Neuronal stem cell (in vitro differentiated cells): Measurements from ENCODE around the gene PTPN18. TPM values are rescaled to one million over a fixed set of nuclear protein-coding genes. Genes with fewer than 3 reads are reported as not detected.
"Not testable (repeated sequence)": the region's sequence is repeated elsewhere in the genome, so short reads cannot be mapped to it uniquely, and the experiment has no call there.

Experiments used
- DNase-seq: peaks from one replicate; pipeline ENCODE4 v3.0.0-alpha.2; 2013; ENCODE audit warnings: low spot score
- H2AFZ ChIP-seq: one replicate; pipeline ENCODE4 v1.6.1; 2013; ENCODE audit warnings: mild to moderate bottlenecking, low read length, inconsistent platforms
- H2AK5ac ChIP-seq: 2 replicates; pipeline ENCODE4 v1.6.1; 2013; ENCODE audit warnings: low read depth, mild to moderate bottlenecking, inconsistent platforms, low read length, moderate library complexity, mixed read lengths
- H2BK120ac ChIP-seq: 2 replicates; pipeline ENCODE4 v1.6.1; 2013; ENCODE audit warnings: low read depth, mild to moderate bottlenecking, inconsistent platforms, low read length, moderate library complexity, mixed read lengths
- H2BK12ac ChIP-seq: one replicate; pipeline ENCODE4 v1.6.1; 2013; ENCODE audit warnings: low read length, inconsistent platforms
- H2BK15ac ChIP-seq: 2 replicates; pipeline ENCODE4 v1.6.1; 2013; ENCODE audit warnings: mild to moderate bottlenecking, low read length, inconsistent platforms, mixed read lengths
- H2BK5ac ChIP-seq: one replicate; pipeline ENCODE4 v1.6.1; 2013; ENCODE audit warnings: inconsistent platforms, mild to moderate bottlenecking, low read length, moderate library complexity
- H3K14ac ChIP-seq: one replicate; pipeline ENCODE4 v1.6.1; 2013; ENCODE audit warnings: low read length, inconsistent platforms
- H3K18ac ChIP-seq: 2 replicates; pipeline ENCODE4 v1.6.1; 2013; ENCODE audit warnings: low read length, inconsistent platforms
- H3K23ac ChIP-seq: 2 replicates; pipeline ENCODE4 v1.6.1; 2013; ENCODE audit warnings: low read depth, mild to moderate bottlenecking, mixed read lengths, low read length, inconsistent platforms; ENCODE audit not compliant: poor library complexity
- H3K27ac ChIP-seq: replicated peaks from 3 replicates; pipeline ENCODE4 v1.5.1; 2013; ENCODE audit warnings: low read length, inconsistent platforms
- H3K27me3 ChIP-seq, 3 experiments: 2 replicates each; pipeline ENCODE4 v1.6.1; 2013; ENCODE audit warnings: low read length in 3 of 3, mild to moderate bottlenecking in 2 of 3, inconsistent platforms in 1 of 3, low read depth in 1 of 3, mixed read lengths in 1 of 3, moderate library complexity in 1 of 3; ENCODE audit not compliant: control insufficient read depth in 3 of 3, insufficient read depth in 3 of 3
- H3K36me3 ChIP-seq, 2 donors: replicated peaks in 1 of 2; 2 replicates each; pipeline ENCODE4 v1.6.1; 2013; ENCODE audit warnings: low read length in 2 of 2; ENCODE audit not compliant: control insufficient read depth in 2 of 2, insufficient read depth in 2 of 2
- H3K4ac ChIP-seq: 2 replicates; pipeline ENCODE4 v1.6.1; 2013; ENCODE audit warnings: inconsistent platforms, mild to moderate bottlenecking, low read length, moderate library complexity
- H3K4me1 ChIP-seq, 2 donors: 1 replicate in 1 of 2; 2 replicates in 1 of 2; pipeline ENCODE4 v1.6.1; 2013; ENCODE audit warnings: low read length in 2 of 2, low read depth in 1 of 2; ENCODE audit not compliant: control insufficient read depth in 2 of 2, insufficient read depth in 1 of 2
- H3K4me2 ChIP-seq: one replicate; pipeline ENCODE4 v1.6.1; 2013; ENCODE audit warnings: mild to moderate bottlenecking, low read length, inconsistent platforms; ENCODE audit not compliant: insufficient read depth, poor library complexity, severe bottlenecking
- H3K4me3 ChIP-seq, 2 donors: 2 replicates each; pipeline ENCODE4 v1.5.1; 2013; ENCODE audit warnings: low read length in 2 of 2, mild to moderate bottlenecking in 2 of 2, inconsistent platforms in 1 of 2, moderate library complexity in 1 of 2
- H3K79me1 ChIP-seq: one replicate; pipeline ENCODE4 v1.6.1; 2013; ENCODE audit warnings: low read depth, mild to moderate bottlenecking, inconsistent platforms, low read length, moderate library complexity
- H3K9ac ChIP-seq: one replicate; pipeline ENCODE4 v1.6.1; 2013; ENCODE audit warnings: mild to moderate bottlenecking, low read depth, low read length, inconsistent platforms; ENCODE audit not compliant: poor library complexity
- H3K9me3 ChIP-seq, 2 donors: replicated peaks in 1 of 2; 2 replicates each; pipeline versions ENCODE3 to v1.6.1; 2013; ENCODE audit warnings: low read length in 2 of 2, mild to moderate bottlenecking in 2 of 2, inconsistent platforms in 1 of 2, low read depth in 1 of 2, mixed read lengths in 1 of 2, moderate library complexity in 1 of 2; ENCODE audit not compliant: control insufficient read depth in 2 of 2, insufficient read depth in 1 of 2
- H4K8ac ChIP-seq: one replicate; pipeline ENCODE4 v1.6.1; 2013; ENCODE audit warnings: low read depth, mild to moderate bottlenecking, inconsistent platforms, low read length, moderate library complexity
- H4K91ac ChIP-seq: one replicate; pipeline ENCODE4 v1.6.1; 2013; ENCODE audit warnings: low read length, low read depth, mild to moderate bottlenecking, inconsistent platforms; ENCODE audit not compliant: poor library complexity
- WGBS, 2 donors: extraction: QIAGEN DNeasy Blood & Tissue Kit; methylation state at CpG; one replicate each; pipeline ENCODE4 v1.1.7; 2013; ENCODE audit warnings: missing lambda C conversion rate in 2 of 2, mixed read lengths in 1 of 2; ENCODE audit not compliant: insufficient read length in 2 of 2, insufficient replicate concordance in 1 of 2; ENCODE audit errors: extremely low coverage in 2 of 2; 5-methylcytosine and 5-hydroxymethylcytosine counted together
- small RNA-seq: library from polyadenylated mRNA; stranded (forward); fragments of <200 nt; extraction: miRNeasy Mini kit (QIAGEN cat#:217004); gene quantifications from one replicate; pipeline ENCODE3, GENCODE V24; 2013; ENCODE audit not compliant: insufficient read depth

The PTPN18 gene

DNA sequence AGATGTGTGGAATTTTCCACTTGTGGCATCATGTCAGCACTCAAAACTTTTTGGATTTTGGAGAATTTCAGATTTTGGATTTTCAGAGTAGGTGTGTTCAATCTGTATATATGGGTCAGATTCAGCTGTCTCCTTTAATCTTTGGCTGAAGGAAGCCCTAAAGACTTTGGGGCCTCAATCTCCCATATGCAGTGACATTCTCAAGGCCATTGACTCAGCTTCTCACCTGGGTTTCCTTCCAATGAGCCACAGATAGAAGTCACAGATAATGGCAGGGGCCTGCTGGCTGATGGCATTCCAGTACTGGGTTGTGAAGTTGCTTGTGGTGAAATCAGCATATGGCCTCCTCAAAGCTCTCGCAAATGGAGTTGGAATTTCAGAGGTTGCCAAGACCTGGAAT, 63.0 kb downstream of the PTPN18 start:
- H3K4me1 ChIP-seq, H4K91ac ChIP-seq, DNase-seq, H3K18ac ChIP-seq, H2AK5ac ChIP-seq, H2BK12ac ChIP-seq, H3K4me3 ChIP-seq, H3K27ac ChIP-seq, H3K9ac ChIP-seq, H3K27me3 ChIP-seq, H3K36me3 ChIP-seq, H3K4ac ChIP-seq, H2BK15ac ChIP-seq, H2AFZ ChIP-seq, H2BK5ac ChIP-seq, H2BK120ac ChIP-seq, H3K4me2 ChIP-seq, H4K8ac ChIP-seq, H3K79me1 ChIP-seq, H3K9me3 ChIP-seq, H3K23ac ChIP-seq, H3K14ac ChIP-seq: not testable (repeated sequence)
- no CpG with 5 or more reads among the region's 1 CpG for WGBS, 2 donors

Small RNAs within 50 kb of the gene (small RNA-seq; reads per million reads assigned to genes)
- gene AC132479.1: not detected
